GM18526 (cell line): ENCODE measurements around the gene SERPINC1.

ENCODE experiments used
- POLR2A ChIP-seq: IDR thresholded peaks from 3 replicates; pipeline ENCODE4 v1.6.1; 2011; ENCODE audit not compliant: insufficient read length; ENCODE audit errors: extremely low read depth

Gene SERPINC1

GRCh38 chr1:173917149-173917548, at the start of gene SERPINC1:
SERPINC1 (minus strand) TSS chr1:173917327; CDS start chr1:173917259, 68 bp downstream.
- no peak for TF ChIP-seq POLR2A

GRCh38 chr1:173963477-173963876, 46.4 kb upstream of the SERPINC1 start:
- no peak for TF ChIP-seq POLR2A

GRCh38 chr1:173960625-173961024, 43.5 kb upstream of the SERPINC1 start:
- no peak for TF ChIP-seq POLR2A

GRCh38 chr1:173954179-173954578, 37.1 kb upstream of the SERPINC1 start:
- no peak for TF ChIP-seq POLR2A

GRCh38 chr1:173948594-173948993, 31.5 kb upstream of the SERPINC1 start:
- no peak for TF ChIP-seq POLR2A

- no peak for TF ChIP-seq POLR2A
Observed at GRCh38 chr1:173946380-173946921, 29.3 kb upstream of the SERPINC1 start.

GRCh38 chr1:173937062-173937461, 19.9 kb upstream of the SERPINC1 start:
- TF ChIP-seq POLR2A = no peak

GRCh38 chr1:173934440-173934839, 17.3 kb upstream of the SERPINC1 start:
- no peak for TF ChIP-seq POLR2A

GRCh38 chr1:173925306-173926242, 8.4 kb upstream of the SERPINC1 start:
- no peak for TF ChIP-seq POLR2A

- TF ChIP-seq POLR2A = no peak
Observed at GRCh38 chr1:173920861-173921260, 3.7 kb upstream of the SERPINC1 start.

- no peak for TF ChIP-seq POLR2A
Observed at GRCh38 chr1:173917635-173918493, 737 bp upstream of the SERPINC1 start.

GRCh38 chr1:173916667-173917066, 460 bp downstream of the SERPINC1 start:
- no peak for TF ChIP-seq POLR2A

GRCh38 chr1:173915596-173915995, 1.5 kb downstream of the SERPINC1 start:
- no peak for TF ChIP-seq POLR2A

- no peak for TF ChIP-seq POLR2A
Observed at GRCh38 chr1:173914366-173914871, 2.7 kb downstream of the SERPINC1 start.

- no peak for TF ChIP-seq POLR2A
Observed at GRCh38 chr1:173913111-173913510, 4.0 kb downstream of the SERPINC1 start.
